ENCODE measurements around the gene ARHGAP29.

GRCh38 chr1:94218332-94218731, 19.1 kb downstream of the ARHGAP29 start:
- TF ChIP-seq FOS (IDR thresholded peaks at IDR 0.05; ENCODE audit: low read depth, low read length): no peak
- no peak for TF ChIP-seq POLR2A (IDR thresholded peaks at IDR 0.05; ENCODE audit: low read depth, low read length)
- no peak for TF ChIP-seq CTCF (conservative IDR thresholded peaks at IDR 0.05; ENCODE audit: low read depth, low read length)
- no peak for TF ChIP-seq CHD1 (IDR thresholded peaks at IDR 0.05; ENCODE audit: low read depth, low read length)
- no peak for TF ChIP-seq RAD21 (IDR thresholded peaks at IDR 0.05; ENCODE audit: low read length)
- no peak for TF ChIP-seq BHLHE40 (IDR thresholded peaks at IDR 0.05; ENCODE audit: low read depth, low read length)
- no peak for TF ChIP-seq ELK1 (IDR thresholded peaks at IDR 0.05; ENCODE audit: borderline replicate concordance, low read depth, low read length)
- no peak for TF ChIP-seq MXI1 (IDR thresholded peaks at IDR 0.05; ENCODE audit: borderline replicate concordance, low read depth, low read length)
- TF ChIP-seq USF2 (IDR thresholded peaks at IDR 0.05; ENCODE audit: low read depth, low read length): no peak
- no peak for TF ChIP-seq RCOR1 (IDR thresholded peaks at IDR 0.05; ENCODE audit: insufficient replicate concordance, low read length)
- TF ChIP-seq SMC3 (IDR thresholded peaks at IDR 0.05; ENCODE audit: low read depth, low read length): no peak
- no peak for TF ChIP-seq MAZ (IDR thresholded peaks at IDR 0.05; ENCODE audit: borderline replicate concordance, low read depth, low read length)
- no peak for TF ChIP-seq CEBPB (IDR thresholded peaks at IDR 0.05; ENCODE audit: low read depth, low read length)

Measured in IMR-90 (cell line).